ENCODE measurements around the gene TRABD2B.

Gene TRABD2B

DNA sequence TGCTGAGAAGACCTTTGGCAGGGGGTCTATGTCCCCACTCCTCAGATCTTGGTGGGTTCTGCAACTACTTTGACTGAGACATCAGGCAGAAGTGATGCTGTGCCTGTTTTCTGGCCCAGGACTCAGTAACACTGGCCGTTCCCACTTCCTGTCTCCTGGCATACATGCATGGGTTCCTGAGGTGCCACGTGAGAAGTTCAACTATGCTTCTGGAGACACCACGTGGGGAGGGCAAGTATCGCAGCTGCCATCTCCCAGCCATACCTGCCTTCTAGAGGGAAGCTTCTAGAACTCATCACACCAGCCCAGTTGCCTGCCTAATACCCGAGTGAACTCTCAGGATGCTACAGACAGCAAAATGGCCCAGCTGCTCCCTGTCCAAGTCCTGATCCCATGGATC is 65.8 kb downstream of the TRABD2B start:
- no peak for DNase-seq

DNA sequence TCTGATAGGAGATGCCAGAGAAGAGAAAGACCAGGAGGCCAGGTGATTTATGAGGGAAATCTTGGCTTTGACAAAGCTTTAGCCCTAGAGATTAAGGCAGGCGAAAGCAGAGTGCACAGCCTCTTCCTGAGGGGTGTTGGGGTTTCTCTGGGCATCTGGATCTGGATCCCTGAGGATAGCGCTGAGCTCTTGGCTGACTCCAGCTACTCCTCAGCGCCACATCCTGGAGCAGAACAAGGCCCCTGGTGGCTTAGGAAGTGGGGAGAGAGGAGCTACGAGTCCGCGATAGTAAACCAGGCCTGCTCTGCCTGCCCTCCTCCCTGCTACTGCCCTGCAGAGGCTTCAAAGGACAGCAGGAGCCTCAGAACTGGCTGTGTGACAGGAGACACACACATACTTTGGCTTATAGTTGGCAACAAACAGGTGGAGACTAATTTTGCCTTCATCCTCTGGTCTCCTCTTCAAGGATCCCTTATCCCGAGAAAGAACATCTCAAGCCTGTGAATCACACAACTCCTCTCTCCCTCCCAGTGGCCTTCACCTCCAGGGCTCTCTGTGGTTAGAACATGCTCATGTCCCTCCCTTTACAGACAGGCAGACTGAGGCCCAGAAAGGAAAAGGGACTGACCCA is 66.9 kb downstream of the TRABD2B start:
- DNase-seq = no peak

GRCh38 chr1:47927165-47927564 is 70.0 kb downstream of the TRABD2B start:
- no peak for DNase-seq

DNA sequence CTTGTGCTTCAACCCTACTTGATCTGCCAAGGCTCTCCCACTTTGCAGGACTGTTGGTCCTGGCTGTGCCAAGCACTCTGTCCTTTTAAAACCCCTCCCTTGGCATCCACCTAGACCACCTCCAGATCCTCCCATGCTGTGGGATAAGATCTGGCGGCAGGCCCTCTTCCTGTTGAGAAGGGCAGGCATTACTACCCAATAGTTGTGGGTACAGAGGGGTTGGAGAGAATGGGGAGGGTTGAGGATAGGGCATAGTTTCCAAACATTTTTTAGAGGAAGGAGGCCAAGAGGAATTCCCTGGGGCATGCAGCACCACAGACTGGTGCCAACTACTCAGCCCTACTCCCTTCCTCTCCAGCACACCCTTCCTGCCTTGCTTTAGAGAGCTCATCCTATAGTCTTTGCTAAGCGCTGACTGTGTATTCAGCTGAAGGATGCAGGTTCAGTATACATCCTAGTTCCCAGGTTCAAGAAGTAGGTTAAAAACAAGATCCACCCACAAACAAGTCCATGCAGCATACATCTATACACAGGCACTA is 70.7 kb downstream of the TRABD2B start:
- DNase-seq = no peak

DNA sequence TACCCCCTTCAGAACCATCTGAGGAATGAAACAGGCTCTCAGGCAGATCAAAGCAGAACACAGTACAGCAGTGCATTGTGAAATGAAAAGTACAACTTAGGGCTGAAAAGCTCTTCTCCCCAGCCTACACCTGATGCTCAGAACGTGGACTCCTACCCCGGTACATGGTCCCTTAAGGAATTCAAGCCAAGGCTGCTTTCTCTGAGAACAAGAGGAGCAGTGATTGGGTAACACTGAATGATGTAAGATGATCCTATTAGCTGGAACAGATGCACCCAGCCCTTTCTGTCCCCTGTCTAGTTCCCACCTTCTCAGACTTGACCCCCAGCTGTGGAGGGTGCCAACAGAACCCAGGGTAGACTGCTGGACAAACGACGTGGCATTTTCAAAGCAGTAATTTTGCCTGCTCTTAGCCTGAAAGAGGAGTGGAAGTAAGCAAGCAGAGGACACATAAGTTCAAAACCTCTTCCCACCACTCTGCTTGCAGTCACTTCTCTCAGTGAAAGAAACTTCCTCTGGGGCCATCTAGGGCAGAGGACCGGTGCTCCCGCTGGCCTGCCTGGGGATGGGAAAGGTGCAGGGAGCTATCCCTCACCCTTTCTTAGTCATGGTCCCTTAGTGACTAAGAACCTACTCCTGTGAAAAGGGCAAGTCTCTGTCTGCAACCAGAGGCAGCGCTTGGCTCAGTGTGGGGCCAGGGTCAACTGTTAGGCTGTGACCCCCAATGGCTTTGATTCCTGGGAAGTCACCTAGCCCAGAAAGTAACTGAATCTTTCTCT is 72.7 kb downstream of the TRABD2B start:
- DNase-seq = no peak

GRCh38 chr1:47921935-47922415 is 75.2 kb downstream of the TRABD2B start:
- DNase-seq = no peak

- DNase-seq = no peak
Observed at GRCh38 chr1:47919113-47919833, 77.9 kb downstream of the TRABD2B start.

GRCh38 chr1:47918257-47918867 is 78.8 kb downstream of the TRABD2B start:
- no peak for DNase-seq

GRCh38 chr1:47917687-47918086 is 79.5 kb downstream of the TRABD2B start:
- DNase-seq = no peak

DNA sequence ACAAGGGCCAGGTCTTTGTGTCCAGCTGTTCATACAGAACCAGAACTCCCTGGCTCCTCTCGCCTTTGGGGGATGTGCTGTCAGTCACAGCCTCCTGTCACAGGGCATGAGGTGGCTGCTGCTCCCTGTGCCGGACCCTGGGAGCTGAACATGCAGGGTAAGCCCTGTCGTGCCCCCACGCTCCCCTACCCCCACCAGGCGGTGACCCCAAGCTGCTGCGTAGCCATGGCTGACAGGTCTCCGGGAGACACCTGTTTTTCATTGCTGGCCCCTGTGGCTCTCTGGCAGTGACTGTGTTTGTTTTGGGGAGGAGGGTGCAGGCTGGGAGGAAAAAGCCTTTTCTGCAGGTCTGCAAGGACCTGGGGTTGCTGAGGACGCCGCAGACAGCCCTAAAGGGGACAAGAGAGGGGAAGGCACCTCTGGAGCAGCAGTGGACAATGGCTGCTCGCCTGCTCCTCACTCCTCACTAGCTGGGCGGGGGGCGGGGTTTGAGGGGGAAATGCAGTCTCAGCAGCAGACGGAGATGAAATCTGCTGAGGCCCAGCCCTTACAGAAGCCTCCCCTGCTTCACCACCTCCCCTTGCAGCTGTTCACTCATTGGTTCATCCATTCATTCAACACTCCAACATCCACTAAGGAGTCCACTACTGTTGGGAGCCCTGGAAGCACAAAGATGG is 81.4 kb downstream of the TRABD2B start:
- DNase-seq = no peak

DNA sequence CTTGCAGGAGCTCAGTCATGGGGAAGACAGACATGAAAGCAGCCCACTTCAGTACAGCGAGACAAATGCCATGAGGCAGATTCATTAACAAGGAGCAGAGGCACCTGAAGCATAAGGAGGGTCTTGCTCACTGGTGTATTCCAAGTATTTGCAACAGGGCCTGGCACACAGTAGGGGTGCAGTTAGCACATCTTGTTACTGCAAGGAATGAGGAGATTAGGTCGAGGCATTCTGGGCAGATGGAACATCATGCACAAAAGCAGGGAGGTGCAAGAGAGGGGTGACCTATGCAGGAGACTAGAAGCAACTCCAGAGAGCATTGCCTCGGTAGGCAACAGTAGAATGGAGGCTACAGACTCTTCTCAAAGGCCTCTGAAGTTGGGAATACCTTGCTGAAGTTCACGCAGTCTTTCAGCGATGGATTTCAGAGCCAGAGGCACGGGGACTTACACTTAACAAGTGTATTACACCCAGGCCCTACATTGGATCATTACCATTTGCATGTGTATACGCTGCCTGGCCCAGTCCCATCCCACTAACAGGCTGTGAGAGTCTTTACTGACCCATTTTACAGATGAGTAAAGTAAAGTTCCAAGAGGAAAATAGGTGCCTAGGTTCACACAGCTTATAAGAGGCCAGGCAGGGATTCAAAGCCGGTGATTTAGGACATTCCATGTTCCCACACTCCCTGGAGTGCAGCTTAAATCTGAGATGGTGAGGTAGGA is 82.1 kb downstream of the TRABD2B start:
- DNase-seq = no peak

GRCh38 chr1:47914218-47914938 is 82.8 kb downstream of the TRABD2B start:
- DNase-seq = no peak

DNA sequence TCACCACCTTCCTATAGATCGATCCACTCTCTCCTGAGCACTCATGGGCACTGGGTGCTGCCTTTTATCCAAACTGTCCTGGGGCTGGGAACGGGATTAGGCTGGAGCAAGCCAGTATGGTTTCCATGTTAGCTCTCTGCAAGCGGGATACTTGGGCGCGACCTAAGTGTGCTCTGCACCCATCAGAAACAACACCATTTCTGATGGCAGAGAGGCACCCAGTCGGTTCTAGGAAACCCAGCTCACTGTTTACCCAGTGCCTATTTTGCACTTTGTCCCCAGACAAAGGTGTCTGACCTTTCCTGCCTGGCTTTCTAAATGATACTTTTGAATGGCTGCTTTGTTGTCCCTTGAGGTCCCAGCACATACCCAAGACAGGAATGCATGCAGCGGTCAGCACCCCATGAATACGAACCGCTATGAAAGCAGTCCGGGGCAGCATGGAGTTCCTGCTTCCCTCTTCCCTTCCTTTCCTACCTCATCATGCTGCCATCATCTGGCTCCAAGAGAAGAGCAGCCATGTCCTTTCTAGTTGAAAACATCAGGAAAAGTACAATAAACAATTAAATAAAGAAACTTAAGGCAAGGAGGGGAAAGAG is 83.9 kb downstream of the TRABD2B start:
- DNase-seq = no peak

- no peak for DNase-seq
Observed at GRCh38 chr1:47912756-47913155, 84.4 kb downstream of the TRABD2B start.

- no peak for DNase-seq
Observed at GRCh38 chr1:47911892-47912291, 85.3 kb downstream of the TRABD2B start.

DNA sequence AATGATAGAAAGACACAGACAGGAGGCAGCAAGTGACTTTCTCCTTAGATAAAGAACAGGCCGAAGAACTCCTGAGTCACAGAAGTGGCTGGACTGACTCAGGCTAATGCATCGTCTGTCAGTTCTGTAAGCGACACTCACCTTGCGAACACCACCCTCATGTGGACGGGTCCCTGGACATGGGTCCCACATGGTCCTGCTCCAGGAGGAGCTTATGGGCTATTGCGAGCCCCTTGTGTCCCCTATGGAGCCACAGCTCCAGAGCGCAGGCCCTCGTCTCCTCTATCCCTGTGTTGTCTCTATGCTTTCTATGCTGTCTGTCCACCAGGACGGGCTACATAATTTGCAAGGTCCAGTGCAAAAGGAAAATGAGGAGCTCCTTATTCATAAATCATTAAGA is 85.8 kb downstream of the TRABD2B start:
- no peak for DNase-seq

GRCh38 chr1:47908258-47908657 is 88.9 kb downstream of the TRABD2B start:
- no peak for DNase-seq

GRCh38 chr1:47907177-47907528 is 90.0 kb downstream of the TRABD2B start:
- DNase-seq = no peak

DNA sequence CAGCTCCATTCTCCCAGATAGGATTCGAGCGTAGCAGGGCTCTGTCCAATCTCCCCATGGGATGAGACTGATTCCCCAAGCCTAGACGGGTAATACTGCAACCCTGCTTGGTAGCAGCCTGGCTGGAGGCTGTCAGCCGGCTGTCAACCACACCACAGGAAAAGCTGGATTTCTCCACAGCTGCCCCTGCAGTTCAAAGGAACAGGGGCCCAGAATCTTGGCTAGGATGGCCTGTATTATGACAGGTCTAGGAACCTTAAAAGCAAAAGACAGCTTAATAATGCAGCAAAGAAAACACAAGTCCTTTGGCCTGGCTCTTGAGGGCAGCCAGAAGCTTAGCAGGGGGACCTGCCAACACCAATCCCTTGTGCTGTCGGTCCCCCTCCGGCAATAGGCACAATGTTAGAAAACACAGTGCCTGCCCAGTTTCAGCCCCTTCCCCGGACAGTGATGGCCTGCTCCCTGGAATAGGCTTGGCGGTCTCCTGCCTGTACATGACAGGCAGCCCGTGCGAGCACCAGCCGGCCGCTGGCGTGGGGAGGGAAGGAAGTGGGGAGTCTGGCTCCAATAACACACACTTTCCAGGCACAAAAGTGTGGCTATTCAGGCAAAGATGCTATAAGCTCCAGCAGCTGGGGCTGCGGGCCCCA is 90.5 kb downstream of the TRABD2B start:
- DNase-seq = no peak

GRCh38 chr1:47906009-47906432 is 91.2 kb downstream of the TRABD2B start:
- DNase-seq = no peak

Data from activated CD4-positive, alpha-beta T cell treated with anti-CD3 and anti-CD28 coated beads for 1 hour (primary cell).